CD4-positive, alpha-beta T cell treated with Interleukin-15 for 1 hour (primary cell): Measurements from ENCODE around the gene STN1.

Experiments used
- DNase-seq: peaks from one replicate; pipeline ENCODE4 v3.0.0-alpha.2; 2020

The STN1 gene

DNA sequence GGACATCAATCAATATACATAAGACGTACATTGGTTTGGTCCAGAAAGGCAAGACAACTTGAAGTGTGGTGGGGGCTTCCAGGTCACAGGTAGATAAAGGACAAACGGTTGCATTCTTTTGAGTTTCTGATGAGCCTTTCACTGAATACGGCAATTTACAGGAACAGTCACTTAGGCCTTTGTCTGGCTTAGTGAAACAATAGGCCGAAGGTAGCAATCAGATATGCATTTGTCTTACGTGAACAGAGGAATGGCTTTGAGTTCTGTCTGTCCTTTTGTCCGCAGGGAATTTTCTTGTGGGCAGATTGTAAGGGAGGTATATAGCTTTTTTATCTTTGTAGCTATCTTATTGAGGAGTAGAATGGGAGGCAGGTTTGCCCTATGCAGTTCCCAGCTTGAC, 10.8 kb upstream of the STN1 start:
- DNase-seq: no peak

DNA sequence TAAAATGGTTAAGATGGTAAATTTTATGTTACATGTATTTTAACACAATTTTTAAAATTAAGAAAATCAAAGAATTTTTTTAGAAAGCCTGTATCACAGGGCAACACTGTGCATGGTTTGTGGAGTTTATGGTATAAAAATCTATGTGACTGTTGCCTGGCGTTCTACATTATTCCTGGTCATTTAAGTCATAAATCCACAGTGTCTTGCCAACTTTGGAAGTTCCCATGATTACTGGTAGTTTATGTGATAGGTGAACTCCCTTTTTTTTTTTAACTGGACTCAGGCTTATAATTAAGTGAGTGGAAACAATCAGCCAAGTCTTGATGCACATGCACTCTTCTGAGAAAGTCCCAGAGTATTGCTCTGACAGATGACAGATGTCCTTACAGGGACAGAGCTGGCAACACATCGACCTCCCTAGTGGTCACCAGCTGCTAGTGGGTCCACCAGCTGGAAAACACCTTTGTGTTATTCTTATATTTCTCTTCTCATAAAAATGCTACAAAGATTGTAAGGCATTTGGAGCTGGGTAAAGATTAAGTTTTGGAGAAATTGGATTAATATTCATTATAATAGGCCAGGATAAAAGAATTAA, 8.8 kb upstream of the STN1 start:
- no peak for DNase-seq

DNA sequence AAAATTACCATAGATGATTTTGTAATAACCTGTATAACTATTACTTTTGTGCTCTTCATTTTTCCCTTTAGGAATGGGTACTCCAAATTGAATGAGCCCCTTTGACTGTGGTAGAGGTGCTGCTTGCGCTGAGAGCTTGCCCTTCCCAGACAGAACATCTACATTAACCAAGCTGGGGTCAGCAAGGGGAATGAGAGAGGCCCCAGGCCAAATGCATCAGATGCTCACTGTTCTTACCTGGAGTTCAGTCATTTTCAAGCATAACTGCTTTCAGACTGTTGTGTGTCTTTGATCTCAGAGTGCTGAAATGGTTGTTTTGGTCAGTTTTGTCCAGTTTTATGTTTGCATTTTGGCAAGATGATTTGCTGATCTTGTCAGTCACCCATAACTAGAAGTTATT, 7.6 kb upstream of the STN1 start:
- no peak for DNase-seq

DNA sequence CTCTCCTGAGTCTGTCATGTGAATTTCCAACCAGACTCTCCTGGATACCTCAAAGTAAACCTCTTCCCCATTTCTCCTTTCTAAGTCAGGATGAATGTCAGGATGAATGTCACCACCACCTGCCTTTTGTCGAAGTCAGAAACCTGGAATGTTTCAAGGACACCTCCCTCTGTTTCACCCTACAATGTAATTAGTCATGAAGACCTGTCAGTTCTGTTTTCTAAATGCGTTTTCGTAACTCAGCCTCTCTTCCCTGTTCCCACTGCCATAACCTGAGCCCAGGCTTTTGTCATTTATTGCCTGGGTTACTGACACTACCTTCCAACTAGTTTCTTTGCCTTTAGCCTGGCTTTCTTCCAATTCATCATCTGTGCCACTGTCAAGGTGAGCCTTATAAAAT, 5.5 kb upstream of the STN1 start:
- DNase-seq: no peak

DNA sequence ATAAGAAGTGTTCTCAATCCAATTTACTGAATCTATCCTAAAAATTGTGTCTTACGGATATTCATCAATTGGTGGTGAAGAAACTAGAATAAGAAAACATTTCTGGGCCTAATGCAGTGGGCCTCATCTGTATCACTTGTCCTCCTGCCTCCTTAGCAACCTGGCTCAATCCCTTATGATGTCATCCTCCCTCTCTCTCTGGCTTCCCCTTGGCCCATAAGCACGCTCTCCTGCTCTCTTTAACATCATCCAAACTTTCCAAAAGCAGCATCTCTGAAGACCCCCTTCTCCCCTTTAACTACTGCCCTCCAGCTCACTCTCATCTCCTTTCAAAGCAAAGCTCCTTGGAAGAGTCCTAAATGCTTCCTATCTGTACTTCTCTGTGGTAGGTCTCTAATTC, 4.7 kb upstream of the STN1 start:
- DNase-seq: no peak

DNA sequence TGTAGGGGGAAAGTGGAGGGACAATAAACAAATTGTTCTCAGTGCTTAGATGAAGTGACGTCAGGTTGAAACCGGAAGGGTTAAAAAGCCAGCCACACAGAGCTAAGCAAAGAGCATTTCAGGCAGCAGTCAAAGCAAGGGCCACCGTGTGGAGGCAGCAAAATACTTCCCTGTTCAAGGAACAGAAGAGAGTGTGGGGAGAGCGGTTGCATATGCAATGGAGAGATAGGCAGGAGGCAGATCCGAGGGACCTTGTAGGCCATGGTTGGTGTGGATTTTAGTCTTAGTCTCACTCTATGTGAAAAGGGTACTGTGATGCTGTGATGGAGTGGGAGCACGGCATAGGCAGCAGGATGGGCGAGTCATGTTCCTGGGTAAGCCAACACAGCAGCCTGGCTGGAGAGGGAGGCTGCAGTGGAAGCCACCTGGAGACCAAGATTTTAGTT, 3.8 kb upstream of the STN1 start:
- peak; percentile 26 for DNase-seq

DNA sequence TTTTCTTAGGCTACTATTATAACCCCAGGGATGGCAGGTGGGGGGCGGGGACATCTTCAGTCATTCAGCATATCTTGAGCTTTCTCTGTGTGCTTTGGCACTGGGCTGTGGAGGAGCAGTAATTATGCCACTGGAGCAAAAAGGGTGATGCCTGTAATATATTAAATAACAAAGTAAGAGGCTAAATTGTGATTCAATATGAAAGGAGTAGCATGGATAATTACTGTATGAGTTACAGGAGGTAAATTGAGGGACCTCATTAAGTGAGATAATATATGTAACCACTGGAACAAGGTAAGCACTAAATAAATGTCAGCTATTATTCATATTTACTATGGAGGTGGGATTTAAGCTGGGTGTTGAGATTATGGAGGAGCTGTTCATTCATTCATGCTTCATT, 3.3 kb upstream of the STN1 start:
- DNase-seq: no peak

DNA sequence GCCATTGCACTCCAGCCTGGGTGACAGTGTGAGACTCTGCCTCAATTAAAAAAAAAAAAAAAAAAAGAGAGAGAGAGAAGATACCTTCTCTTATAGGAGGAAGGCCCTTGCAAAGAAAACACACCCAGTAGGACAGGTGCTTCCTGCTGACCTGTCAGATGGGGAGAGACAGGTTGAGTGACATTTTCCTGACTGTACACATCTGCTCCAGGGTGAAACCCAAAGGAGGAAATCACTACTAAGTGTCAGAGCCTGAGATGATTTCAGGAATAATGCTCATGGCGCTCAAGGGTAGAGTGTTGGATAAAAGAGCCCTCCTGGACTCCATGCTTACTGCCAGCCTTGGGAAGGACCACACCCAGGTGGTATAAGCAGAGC, 1.7 kb upstream of the STN1 start:
- DNase-seq: no peak

DNA sequence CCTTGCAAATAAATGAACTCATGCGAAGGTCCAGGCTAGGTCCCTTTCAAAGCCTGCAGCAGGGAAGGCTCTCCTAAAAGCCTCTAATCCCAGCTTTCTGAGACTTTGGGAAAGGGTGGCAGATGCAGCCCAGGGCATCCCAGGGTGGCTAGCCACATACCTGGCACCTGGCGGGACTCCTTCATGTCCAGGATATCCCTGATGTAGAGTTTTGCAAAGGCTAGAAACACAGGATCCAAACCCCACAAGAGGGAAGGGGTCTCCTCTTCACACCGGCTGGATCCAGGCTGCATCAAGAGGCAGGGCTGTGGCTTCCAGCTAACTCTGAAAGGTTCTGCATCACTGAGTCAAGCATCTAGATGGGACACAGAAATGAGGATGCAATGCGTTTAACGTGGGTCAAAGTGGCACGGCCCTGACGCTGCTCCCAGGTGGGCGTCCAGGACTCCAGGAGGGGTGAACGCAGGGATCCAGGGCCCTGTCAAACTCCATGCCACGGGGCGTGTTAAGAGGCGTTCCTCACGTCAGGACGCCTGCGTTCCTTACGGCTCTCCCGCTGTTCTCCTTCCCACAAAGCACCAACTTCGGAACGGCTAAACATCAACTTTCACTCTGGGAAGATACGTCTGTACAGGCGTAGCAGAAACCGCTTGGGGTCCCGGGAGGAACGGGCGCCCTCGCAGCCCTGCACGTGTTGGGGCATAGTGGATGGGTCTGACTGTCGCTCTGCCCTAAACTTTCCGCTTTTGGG, 507 bp downstream of the STN1 start:
- no peak for DNase-seq

DNA sequence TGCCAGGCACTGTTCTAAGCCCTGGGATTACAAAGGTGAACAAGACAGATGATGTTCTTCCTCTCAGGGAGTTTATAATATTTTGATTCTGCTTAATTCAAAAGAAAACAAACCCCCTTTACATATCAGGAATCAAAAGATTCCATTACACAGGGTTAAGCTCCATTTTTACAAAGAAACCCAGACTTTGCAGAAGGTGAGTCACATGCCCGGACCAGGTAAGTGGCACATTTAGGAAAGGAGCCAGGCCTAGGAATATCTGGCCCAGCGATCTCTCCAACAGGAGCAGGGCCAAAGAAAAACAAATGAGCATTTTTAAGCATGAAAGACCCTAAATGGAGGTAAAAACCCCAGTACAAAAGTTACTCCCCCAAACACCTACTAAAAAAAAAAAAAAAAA, 1.1 kb downstream of the STN1 start:
- no peak for DNase-seq

DNA sequence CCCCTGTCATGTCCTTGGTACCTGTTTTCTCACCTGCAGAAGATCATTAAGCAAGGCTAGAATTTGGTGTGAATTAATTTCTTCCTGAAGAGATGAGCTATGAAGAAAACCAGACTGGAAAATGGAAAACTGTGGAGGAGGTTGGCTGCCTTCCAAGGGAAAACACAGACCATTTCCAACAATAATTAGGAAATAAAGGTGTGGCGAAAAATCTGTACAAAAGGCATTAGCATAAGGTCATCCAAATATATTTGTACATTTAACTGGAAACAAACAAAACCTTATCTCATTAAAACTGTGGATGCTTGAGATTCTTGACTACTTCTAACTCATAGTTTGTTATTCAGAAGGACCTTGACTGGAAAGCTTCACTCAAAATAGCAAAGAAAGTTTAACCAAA, 1.7 kb downstream of the STN1 start:
- DNase-seq: no peak

DNA sequence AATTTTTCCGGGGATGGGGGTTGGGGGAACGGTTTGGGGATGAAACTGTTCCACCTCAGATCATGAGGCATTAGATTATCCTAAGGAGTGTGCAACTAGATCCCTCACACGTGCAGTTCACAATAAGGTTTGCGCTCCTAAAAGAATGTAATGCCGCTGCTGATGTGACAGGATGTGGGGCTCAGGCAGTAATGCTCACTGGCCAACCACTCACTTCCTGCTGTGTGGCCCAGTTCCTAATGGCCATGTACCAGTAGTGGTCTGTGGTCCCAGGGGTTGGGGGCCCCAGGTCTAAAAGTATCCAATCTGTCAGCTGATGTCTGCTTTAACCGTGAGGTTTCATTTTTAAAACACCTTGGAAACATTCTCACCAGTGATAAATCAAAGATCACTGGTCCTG, 2.2 kb downstream of the STN1 start:
- peak; percentile 35 for DNase-seq

DNA sequence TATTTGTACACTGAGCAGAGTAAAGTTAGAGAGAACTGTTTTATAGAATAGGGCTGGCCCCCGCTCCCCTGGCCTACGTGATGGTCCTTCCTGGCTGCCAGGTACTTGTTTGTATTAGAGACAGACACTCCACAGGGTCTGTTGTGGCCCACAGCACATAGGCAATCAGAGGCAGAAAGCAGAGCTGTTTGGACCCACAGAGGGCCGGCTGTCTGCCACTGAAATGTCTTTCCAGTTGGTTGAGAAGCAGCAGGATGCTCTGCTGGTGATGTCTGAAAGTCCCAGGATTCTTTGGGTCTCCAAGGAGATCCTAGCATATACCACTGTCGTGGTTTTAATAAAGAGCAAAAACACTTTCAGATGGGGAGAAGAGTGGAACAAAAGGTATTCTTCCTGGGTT, 5.2 kb downstream of the STN1 start:
- DNase-seq: no peak

DNA sequence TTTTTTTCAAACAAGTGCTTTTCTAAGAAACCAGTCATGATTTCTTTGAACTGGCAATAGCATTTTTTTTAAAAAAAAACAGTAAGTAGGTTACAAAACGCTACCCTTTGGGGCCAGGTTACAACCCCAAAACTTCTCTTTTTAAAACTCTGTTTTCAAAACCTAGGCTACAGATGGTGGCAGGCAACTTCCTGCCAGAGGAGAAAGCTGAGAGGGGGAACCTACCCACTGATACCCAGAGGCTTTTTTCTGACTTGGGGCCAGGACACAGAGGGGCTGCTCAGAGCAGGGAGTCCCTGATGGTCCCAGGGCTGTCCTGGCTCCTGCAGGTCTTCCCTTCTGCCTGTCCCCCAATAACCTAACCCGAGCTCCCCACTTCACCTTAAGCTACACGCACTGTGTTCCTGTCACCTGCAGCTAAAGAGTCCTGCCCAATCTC, 6.9 kb downstream of the STN1 start:
- DNase-seq: peak; percentile 70

DNA sequence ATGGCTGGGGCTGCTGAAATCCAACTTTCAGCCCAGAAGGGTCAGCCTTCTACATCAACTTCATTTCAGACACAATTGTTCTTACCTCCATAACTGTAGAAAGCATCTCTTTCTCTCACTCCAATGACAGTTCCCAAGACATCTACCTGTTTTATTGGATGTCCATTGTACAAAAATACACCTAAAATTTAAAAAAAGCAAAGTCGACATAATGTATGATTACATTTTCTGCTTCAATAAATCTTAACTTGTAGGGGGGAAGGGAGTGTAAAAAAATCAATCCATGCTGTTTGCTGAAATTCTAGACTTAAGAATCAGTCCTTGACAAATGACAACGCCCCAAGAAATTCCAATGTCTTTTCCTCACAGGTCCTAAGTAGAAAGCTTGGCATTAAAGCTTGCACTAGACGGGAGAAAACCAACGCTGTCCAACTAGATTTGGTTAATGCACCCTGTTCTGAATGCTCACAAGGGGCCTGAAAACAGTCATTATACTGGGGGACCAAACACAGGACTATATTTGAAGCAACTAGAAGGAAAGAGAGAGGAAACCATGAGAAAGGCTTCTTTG, 7.5 kb downstream of the STN1 start:
- DNase-seq: no peak

DNA sequence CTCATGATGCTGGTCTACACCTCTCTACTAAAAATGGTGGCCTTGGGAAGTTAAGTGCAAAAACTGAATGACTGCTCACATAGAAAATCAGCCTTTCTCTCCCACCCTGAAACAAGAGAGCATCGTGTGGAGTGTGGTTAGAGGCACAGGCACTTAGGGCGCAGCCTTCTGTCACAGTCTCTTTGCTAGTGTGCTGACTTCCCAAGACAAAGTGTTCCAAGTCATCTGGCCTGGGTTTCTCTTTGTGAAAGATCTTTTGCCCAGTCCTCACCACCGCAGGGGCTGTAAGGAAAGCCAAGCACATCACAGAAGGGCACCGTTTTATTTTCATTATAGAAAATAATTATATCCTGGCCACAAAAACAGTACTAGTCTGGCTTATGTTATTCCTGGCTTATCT, 12.5 kb downstream of the STN1 start:
- DNase-seq: no peak

DNA sequence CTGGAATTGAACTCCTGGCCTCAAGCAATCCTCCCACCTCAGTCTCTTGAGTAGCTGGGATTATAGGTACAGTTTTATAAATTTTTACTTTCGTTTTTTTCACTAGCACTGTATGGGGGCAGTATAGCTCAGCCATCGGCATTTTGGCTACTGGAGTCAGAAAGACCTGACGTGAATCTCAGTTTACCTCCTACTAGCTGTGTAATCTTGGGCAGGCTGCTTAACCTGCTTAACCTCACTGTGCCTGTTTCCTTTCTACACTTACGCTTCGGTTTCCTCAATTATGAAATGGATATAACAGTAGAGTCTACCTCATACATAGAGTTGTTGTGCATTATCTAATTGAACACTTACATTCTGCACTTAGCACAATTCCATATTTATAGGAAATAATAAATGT, 16.7 kb downstream of the STN1 start:
- no peak for DNase-seq

DNA sequence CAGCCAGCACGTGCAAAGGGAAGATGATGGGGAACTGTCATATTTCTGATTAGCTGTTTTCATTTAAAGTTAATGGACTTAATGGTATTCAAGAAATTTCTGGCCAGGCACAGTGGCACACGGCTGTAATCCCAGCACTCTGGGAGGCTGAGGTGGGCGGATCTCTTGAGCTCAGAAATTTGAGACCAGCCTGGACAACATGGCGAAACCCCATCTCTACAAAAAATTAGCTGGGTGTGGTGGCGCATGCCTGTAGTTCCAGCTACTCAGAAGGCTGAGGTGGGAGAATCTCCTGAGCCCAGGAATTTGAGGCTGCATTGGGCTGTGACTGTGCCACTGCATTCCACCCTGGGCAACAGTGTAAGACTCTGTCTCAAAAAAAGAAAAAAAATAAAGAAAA, 18.7 kb downstream of the STN1 start:
- DNase-seq: no peak

DNA sequence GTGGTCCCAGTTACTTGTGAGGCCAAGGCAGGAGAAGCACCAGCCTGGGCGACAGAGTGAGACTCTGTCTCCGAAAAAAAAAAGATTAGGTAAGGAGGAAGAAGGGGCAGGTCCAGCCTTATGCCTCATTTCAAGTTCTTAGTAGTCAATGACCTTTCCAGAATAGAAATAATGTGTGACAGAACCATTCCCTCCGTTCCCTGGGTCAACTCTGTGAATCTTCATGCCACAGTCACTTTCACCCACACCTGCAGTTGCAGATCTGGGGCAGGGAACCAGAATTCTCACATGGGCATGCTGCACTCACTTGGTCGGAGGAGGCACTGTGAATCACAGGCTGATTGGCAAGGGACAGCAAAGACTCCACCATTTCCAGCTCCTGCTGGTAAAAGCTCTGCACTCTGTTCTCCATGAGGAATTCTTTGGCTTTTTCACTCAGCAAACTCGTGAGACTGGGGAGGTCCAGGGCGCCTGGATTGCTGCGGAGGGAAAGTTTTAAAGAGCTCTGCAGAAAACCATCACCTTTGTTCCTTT, 20.7 kb downstream of the STN1 start:
- no peak for DNase-seq

DNA sequence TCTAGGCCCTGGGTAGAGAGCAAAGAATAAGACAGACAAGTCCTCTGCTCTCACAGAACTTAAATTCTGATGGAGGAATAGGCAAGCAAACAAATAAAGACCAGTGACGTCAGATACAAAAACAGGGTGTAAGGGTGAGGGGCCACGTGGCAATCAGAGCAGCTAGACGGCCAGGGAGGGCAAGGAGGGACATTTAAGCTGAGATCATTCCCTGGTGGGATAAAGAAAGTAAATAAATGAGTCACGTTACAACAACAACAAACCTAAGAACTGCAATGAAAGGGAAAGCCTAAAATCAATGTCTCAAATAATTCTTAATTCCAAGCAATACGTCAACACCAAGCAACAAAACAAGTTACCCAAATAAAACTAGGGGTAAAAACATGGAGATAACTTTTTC, 21.8 kb downstream of the STN1 start:
- no peak for DNase-seq

DNA sequence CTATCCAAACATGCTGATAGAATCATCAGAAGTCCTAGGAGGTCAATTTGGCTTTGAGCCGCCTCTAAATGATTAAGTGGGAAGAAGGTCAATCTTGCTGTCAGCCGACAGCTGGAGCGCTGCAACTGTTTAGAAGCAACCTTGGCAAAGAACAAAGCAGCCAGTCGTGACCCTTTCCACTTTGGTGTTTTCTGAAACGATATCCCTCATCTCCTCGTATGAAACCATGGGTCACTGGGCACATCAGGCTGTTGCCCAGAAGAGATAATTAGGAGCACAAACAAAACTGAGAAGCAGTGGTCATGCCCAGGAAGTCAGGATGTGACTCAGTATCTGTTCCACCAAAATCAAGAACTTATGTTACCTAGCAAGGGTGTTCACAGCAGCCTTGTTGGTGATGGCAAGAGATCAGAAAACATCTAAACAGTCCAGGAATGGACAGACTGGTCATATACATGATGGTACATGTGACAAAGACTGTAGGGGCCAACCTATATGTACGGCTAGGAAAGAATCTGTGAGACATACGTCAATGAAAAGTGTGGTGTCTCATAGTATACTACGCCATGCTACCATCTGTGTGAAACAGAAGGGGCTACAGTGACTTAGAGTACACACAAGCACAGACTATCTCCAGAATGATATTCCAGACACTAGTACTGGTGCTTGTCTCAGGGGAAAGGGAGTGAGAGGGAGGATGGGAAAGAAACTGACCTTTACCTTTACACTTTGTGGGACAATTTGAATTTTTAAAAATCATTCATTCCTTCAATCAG, 22.4 kb downstream of the STN1 start:
- no peak for DNase-seq

DNA sequence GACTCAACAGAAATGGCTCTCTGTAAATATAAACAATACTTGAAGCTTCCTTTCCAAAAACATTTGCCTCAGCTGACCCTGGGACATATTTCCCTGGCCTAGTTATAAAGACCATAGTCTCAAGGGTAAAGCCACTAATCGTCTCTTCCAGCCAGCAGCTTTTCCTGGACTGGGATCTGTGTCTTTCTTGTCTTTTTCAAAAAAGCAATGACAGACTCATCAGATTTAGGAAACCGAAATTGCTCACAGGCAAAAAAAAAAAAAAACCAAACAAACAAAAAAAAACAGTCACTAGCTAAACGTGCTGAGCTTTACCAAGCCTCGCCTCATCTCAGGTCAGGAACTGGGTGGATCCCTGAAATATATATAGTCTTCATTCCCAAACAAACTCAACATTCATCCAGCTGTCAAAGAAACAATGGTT, 23.5 kb downstream of the STN1 start:
- no peak for DNase-seq

DNA sequence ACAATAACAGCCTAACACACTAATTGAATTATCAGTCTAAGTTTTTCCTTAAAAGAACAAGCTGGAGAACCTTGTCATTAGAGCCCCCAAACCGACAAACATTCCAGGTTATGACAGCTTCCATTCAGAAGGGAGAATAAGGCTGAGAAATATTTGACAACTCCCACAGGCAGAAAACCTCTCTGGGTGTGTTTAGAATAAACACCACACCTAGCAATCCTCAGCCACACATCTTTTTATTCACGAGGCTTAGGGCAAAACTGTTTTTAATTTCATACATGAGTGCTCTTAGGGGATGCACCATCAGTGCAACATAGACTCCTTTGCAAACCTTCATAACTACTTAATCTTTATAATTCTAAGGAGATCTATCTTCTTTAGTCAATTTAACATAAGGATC, 24.2 kb downstream of the STN1 start:
- no peak for DNase-seq

DNA sequence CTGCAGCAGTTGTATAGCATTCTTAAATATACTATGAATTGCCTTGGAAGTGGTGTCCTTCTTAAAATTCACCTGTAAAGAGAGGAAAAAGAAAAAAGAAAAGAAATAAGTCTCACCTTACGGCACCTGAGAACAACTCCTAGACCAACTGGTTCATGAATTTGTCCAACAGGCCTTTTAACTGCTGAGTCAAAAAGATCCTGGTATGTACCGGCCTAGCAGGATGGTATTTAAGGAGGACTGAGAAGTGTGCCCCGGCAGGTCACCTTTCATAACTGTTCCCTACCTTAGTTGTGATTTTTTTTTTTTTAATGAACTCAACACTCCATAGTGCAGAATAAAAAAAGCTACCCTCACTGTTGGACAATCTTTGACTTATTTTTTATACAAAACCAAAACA, 25.8 kb downstream of the STN1 start:
- no peak for DNase-seq
